Aorta (tissue), 5 donors: ENCODE data around the gene KAT2A. TPM values are rescaled to one million over a fixed set of nuclear protein-coding genes. Genes with fewer than 3 reads are reported as not detected.

ENCODE experiments used
- ATAC-seq: fragments of 200-7000 bp; cut with Tn5 transposase; one replicate; pipeline ENCODE4 v1.9.1; 2022; ENCODE audit warnings: moderate library complexity; ENCODE audit not compliant: low FRiP score
- DNase-seq, 2 donors: peaks; one replicate each; pipeline ENCODE4 v3.0.0-alpha.2; 2020
- H3K27ac ChIP-seq, 2 donors: one replicate each; pipeline ENCODE4 v1.5.1; 2013; ENCODE audit warnings: low read length in 2 of 2, mild to moderate bottlenecking in 2 of 2, moderate library complexity in 2 of 2, control low read depth in 1 of 2, inconsistent platforms in 1 of 2, low read depth in 1 of 2
- H3K27me3 ChIP-seq, 2 donors: one replicate each; pipeline ENCODE4 v1.6.1; 2013; ENCODE audit warnings: control low read depth in 1 of 2, low read length in 1 of 2, mild to moderate bottlenecking in 1 of 2, moderate library complexity in 1 of 2; ENCODE audit not compliant: insufficient read depth in 2 of 2, control insufficient read depth in 1 of 2
- H3K36me3 ChIP-seq, 2 donors: one replicate each; pipeline ENCODE4 v1.6.1; 2013; ENCODE audit warnings: control low read depth in 1 of 2, low read length in 1 of 2, mild to moderate bottlenecking in 1 of 2; ENCODE audit not compliant: insufficient read depth in 2 of 2, control insufficient read depth in 1 of 2
- H3K4me1 ChIP-seq, 2 donors: one replicate each; pipeline ENCODE4 v1.6.1; 2013; ENCODE audit warnings: low read length in 2 of 2, control low read depth in 1 of 2, mild to moderate bottlenecking in 1 of 2, moderate library complexity in 1 of 2; ENCODE audit not compliant: insufficient read depth in 2 of 2, control insufficient read depth in 1 of 2
- H3K4me3 ChIP-seq, 2 donors: one replicate each; pipeline ENCODE4 v1.5.1; 2013; ENCODE audit warnings: low read length in 2 of 2, control low read depth in 1 of 2, mild to moderate bottlenecking in 1 of 2
- H3K9me3 ChIP-seq: one replicate; pipeline ENCODE4 v1.6.1; 2013; ENCODE audit warnings: mild to moderate bottlenecking, low read length; ENCODE audit not compliant: control insufficient read depth
- WGBS, 2 donors: extraction: QIAGEN DNeasy Blood & Tissue Kit; methylation state at CpG; one replicate each; pipeline ENCODE4 v1.1.7; 2013; 5-methylcytosine and 5-hydroxymethylcytosine counted together
- intact Hi-C, 2 donors: fragments of 100-400 bp; cut with DNase I; formaldehyde crosslinking; loops; one replicate each; pipeline versions ENCODE4 v1.14.2 to v1.15.0; 2022
- polyA plus RNA-seq, 2 donors: library from polyadenylated mRNA; stranded (reverse); fragments of 200-250 nt; gene quantifications; one replicate each; pipeline ENCODE4 v1.2.3, GENCODE V29; 2013
- total RNA-seq, 2 donors: library from RNA; stranded (reverse); fragmentation: NEBNext Ultra II Directional; extraction: Animal tissue kit (Norgen Biotek cat#: 25700); gene quantifications; one replicate each; pipeline ENCODE4 v1.2.1, GENCODE V29; 2021
- donor health status: healthy with polysubstance abuse.
- donor health status: Bipolar disorder and iron deficiency.
- donor health status: DM: no; HTN: no; CAD: no.
- donor health status: DM: no; HTN: no; CAD: no.
- donor health status: DM: yes; HTN: yes; CAD: no.

Gene KAT2A
- total and polyA plus RNA-seq, 4 donors, result 8.9 to 109 (median 37.0) TPM

GRCh38 chr17:42076797-42077559, 44.2 kb downstream of the KAT2A start:
- intact Hi-C loops, result no loop called here
- DNase-seq (no peak), ATAC-seq (no peak)
- 82 to 88% methylated on average over 4 of the region's 4 CpGs for WGBS, 2 donors
- Histone ChIP-seq H3K36me3 (no peaks in the 10 kb centered on the region), H3K27ac (no peak overlapping the region), H3K27me3 (no peaks in the 10 kb centered on the region), H3K9me3 (no peaks in the 10 kb centered on the region), H3K4me3 (no peak overlapping the region), H3K4me1 (no peaks in the 10 kb centered on the region)

GRCh38 chr17:42075789-42076188, 45.4 kb downstream of the KAT2A start:
- H3K9me3 ChIP-seq, result no peaks in the 10 kb centered on the region
- DNase-seq (no peak), ATAC-seq (no peak)
- no peaks in the 10 kb centered on the region for H3K4me1 ChIP-seq
- H3K36me3 ChIP-seq, result no peaks in the 10 kb centered on the region
- no peak overlapping the region for H3K27ac ChIP-seq
- 76 to 79% methylated on average over 6 of the region's 6 CpGs for WGBS, 2 donors
- H3K27me3 ChIP-seq, result no peaks in the 10 kb centered on the region
- intact Hi-C loops, result no loop called here
- H3K4me3 ChIP-seq, result no peak overlapping the region

- WGBS, 2 donors, result 10% methylated on average over 54 to 67 of the region's 67 CpGs
- Histone ChIP-seq H3K36me3 (no peaks in the 10 kb centered on the region), H3K4me1 (no peaks in the 10 kb centered on the region), H3K9me3 (no peaks in the 10 kb centered on the region), H3K4me3 (no peak overlapping the region), H3K27ac (no peak overlapping the region), H3K27me3 (no peaks in the 10 kb centered on the region)
- DNase-seq, result no peak
- intact Hi-C loops, result no loop called here
- ATAC-seq, result peak; percentile 30
These were observed 48.6 kb downstream of the KAT2A start for GRCh38 chr17:42072323-42073187.

GRCh38 chr17:42071810-42072209, 49.4 kb downstream of the KAT2A start:
- H3K4me3 ChIP-seq, result no peak overlapping the region
- DNase-seq, result no peak
- intact Hi-C loops, result no loop called here
- H3K27ac ChIP-seq, result no peak overlapping the region
- 19 to 30% methylated on average over 3 of the region's 3 CpGs for WGBS, 2 donors
- H3K36me3 ChIP-seq, result no peaks in the 10 kb centered on the region
- no peaks in the 10 kb centered on the region for H3K9me3 ChIP-seq
- no peaks in the 10 kb centered on the region for H3K4me1 ChIP-seq
- H3K27me3 ChIP-seq, result no peaks in the 10 kb centered on the region
- no peak for ATAC-seq

- no peaks in the 10 kb centered on the region for H3K36me3 ChIP-seq
- no peak overlapping the region for H3K4me3 ChIP-seq
- no peaks in the 10 kb centered on the region for H3K27me3 ChIP-seq
- WGBS, 2 donors, result 85 to 95% methylated on average over 3 of the region's 3 CpGs
- ATAC-seq, result no peak
- H3K9me3 ChIP-seq, result no peaks in the 10 kb centered on the region
- DNase-seq, result no peak
- H3K4me1 ChIP-seq, result no peaks in the 10 kb centered on the region
- intact Hi-C loops, result loop anchor here (5.0 kb wide), 2 partner anchors 33 to 48 kb away; no protein-coding TSS in a partner anchor
- H3K27ac ChIP-seq, result no peak overlapping the region
These were observed 52.2 kb downstream of the KAT2A start for GRCh38 chr17:42068979-42069378.

GRCh38 chr17:42067371-42068091, 53.6 kb downstream of the KAT2A start:
- 39% methylated on average over 12 of the region's 12 CpGs for WGBS, 2 donors
- Histone ChIP-seq H3K36me3 (no peaks in the 10 kb centered on the region), H3K9me3 (no peaks in the 10 kb centered on the region), H3K4me1 (no peaks in the 10 kb centered on the region), H3K4me3 (no peak overlapping the region), H3K27me3 (no peaks in the 10 kb centered on the region), H3K27ac (no peak overlapping the region)
- intact Hi-C loops, result loop anchor here (5.0 kb wide), 2 partner anchors 35 to 50 kb away; no protein-coding TSS in a partner anchor
- DNase-seq (peak; percentile 67 to 89), ATAC-seq (peak; percentile 75)

GRCh38 chr17:42065201-42065600, 56.0 kb downstream of the KAT2A start:
- ATAC-seq (no peak), DNase-seq (no peak)
- H3K36me3 ChIP-seq, result no peaks in the 10 kb centered on the region
- no peak overlapping the region for H3K4me3 ChIP-seq
- H3K27me3 ChIP-seq, result no peaks in the 10 kb centered on the region
- intact Hi-C loops, result loop anchor here (5.0 kb wide), 2 partner anchors 37 to 52 kb away; no protein-coding TSS in a partner anchor
- H3K9me3 ChIP-seq, result no peaks in the 10 kb centered on the region
- 80 to 83% methylated on average over 2 of the region's 2 CpGs for WGBS, 2 donors
- no peaks in the 10 kb centered on the region for H3K4me1 ChIP-seq
- no peak overlapping the region for H3K27ac ChIP-seq
